PC-3 (cell line): ENCODE data around the gene AGO3. TPM values are rescaled to one million over a fixed set of nuclear protein-coding genes. Genes with fewer than 3 reads are reported as not detected.

Source experiments
- ATAC-seq: fragments of 200-7000 bp; cut with Tn5 transposase; 2 replicates; pipeline ENCODE4 v1.9.1; 2020; ENCODE audit warnings: mild to moderate bottlenecking, moderate library complexity
- BruUV-seq: library from RNA; stranded (reverse); fragments of 400-500 nt; replicated peaks from 2 replicates; lab custom pipeline; 2021; lab: Mats Ljungman, UMichigan
- CTCF ChIA-PET: fragments of 300-600 bp; sonication (Branson Sonifier 250); formaldehyde crosslinking; loops from one replicate; lab custom pipeline; 2022; ENCODE audit warnings: antibody characterized with exemption; lab: Charles Lee
- POLR2A ChIA-PET: fragments of 300-600 bp; sonication (Branson Sonifier 250); formaldehyde crosslinking; loops from one replicate; lab custom pipeline; 2022; ENCODE audit warnings: antibody characterized with exemption; ENCODE audit not compliant: unreplicated experiment; lab: Charles Lee
- DNase-seq: peaks from one replicate; pipeline ENCODE4 v3.0.0-alpha.2; 2015
- H2AFZ ChIP-seq: fragments of 300-600 bp; sonication (generic); 2 replicates; pipeline ENCODE4 v1.6.0; 2016; ENCODE audit warnings: antibody characterized with exemption, low read length
- H3F3A ChIP-seq: fragments of 300-600 bp; sonication (generic); one replicate; pipeline ENCODE4 v1.6.0; 2017; ENCODE audit warnings: antibody characterized with exemption, low read length, control low read depth, mild to moderate bottlenecking; ENCODE audit not compliant: unreplicated experiment
- H3K27ac ChIP-seq: fragments of 300-600 bp; sonication (generic); 2 replicates; pipeline ENCODE4 v1.5.1; 2016; ENCODE audit warnings: mild to moderate bottlenecking, low read length
- H3K27me3 ChIP-seq: fragments of 300-600 bp; sonication (generic); 2 replicates; pipeline ENCODE4 v1.6.1; 2016; ENCODE audit warnings: low read length, mixed read lengths
- H3K36me3 ChIP-seq: fragments of 300-600 bp; sonication (generic); 2 replicates; pipeline ENCODE4 v1.6.1; 2016; ENCODE audit warnings: low read depth, mixed run types, low read length, mixed read lengths
- H3K4me1 ChIP-seq: fragments of 300-600 bp; sonication (generic); 2 replicates; pipeline ENCODE4 v1.5.1; 2016; ENCODE audit warnings: low read length; ENCODE audit not compliant: insufficient read depth
- H3K4me2 ChIP-seq: fragments of 300-600 bp; sonication (generic); 2 replicates; pipeline ENCODE4 v1.6.0; 2016; ENCODE audit warnings: low read length
- H3K4me3 ChIP-seq: fragments of 300-600 bp; sonication (generic); 2 replicates; pipeline ENCODE4 v1.5.1; 2016; ENCODE audit warnings: mild to moderate bottlenecking, low read length, mixed read lengths
- H3K79me2 ChIP-seq: fragments of 300-600 bp; sonication (generic); 2 replicates; pipeline ENCODE4 v1.6.1; 2017; ENCODE audit warnings: low read length, mixed read lengths
- H3K9ac ChIP-seq: fragments of 300-600 bp; sonication (generic); 2 replicates; pipeline ENCODE4 v1.6.0; 2016; ENCODE audit warnings: mild to moderate bottlenecking, low read length
- H3K9me2 ChIP-seq: fragments of 300-600 bp; sonication (generic); replicated peaks from 2 replicates; pipeline ENCODE4 v1.6.1; 2016; ENCODE audit warnings: mixed run types, low read length, mixed read lengths
- H3K9me3 ChIP-seq: fragments of 300-600 bp; sonication (generic); 2 replicates; pipeline ENCODE4 v1.6.1; 2016; ENCODE audit warnings: low read length, mixed read lengths
- H4K20me1 ChIP-seq: fragments of 300-600 bp; sonication (generic); 2 replicates; pipeline ENCODE4 v1.6.1; 2016; ENCODE audit warnings: low read length, mixed read lengths
- EZH2 ChIP-seq: fragments of 300-600 bp; sonication (generic); IDR thresholded peaks from one replicate; pipeline ENCODE4 v1.6.1; 2017; ENCODE audit warnings: antibody characterized with exemption, mild to moderate bottlenecking, low read length; ENCODE audit not compliant: unreplicated experiment
- EZH2phosphoT487 ChIP-seq: fragments of 300-600 bp; sonication (generic); IDR thresholded peaks from 2 replicates; pipeline ENCODE4 v1.6.1; 2018; ENCODE audit warnings: mild to moderate bottlenecking, antibody characterized with exemption, low read length, borderline replicate concordance
- intact Hi-C: fragments of 100-400 bp; cut with micrococcal nuclease; formaldehyde crosslinking; loops from 2 replicates; pipeline ENCODE4 v1.9.0; 2023
- total RNA-seq: library from RNA; depleted of rRNA; stranded (reverse); fragments of >200 nt; gene quantifications from 2 replicates; pipeline ENCODE4 v1.2.3, GENCODE V29; 2014
- TF ChIP-seq, protein P1 (sequence below): fragments of 300-600 bp; sonication (generic); conservative IDR thresholded peaks from 2 replicates; pipeline ENCODE4 v1.5.1; 2017; ENCODE audit warnings: antibody characterized with exemption, low read depth, mild to moderate bottlenecking, low read length

Gene AGO3
- total RNA-seq, 1 experiment from 2014 or later = 17.7 TPM

DNA sequence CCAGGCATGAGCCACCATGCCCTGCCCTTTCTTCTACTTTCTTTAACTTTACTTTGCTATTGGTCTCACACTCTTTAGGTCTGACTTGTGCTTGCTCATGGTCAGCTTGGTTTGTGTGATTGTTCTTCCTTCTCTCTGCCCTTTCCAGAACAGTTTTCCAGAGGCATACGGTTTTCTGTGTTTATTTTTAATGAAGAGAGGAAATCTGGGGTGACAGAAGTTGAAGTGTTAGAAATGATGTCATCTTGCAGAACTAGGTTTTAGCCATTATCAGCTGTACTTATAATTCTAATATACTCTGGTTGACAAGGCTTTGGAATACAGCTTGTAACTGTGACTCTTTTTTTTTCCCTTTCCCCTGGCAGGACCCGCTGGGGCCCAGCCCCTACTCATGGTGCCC, 14.4 kb downstream of the AGO3 start:
- H4K20me1 ChIP-seq = peaks cover 5% of the 10 kb centered on the region; the same call in 1 of the 2 replicates
- ChIA-PET POLR2A (no interaction called here), CTCF (no interaction called here)
- DNase-seq (no peak), ATAC-seq (no peak)
- H3K27ac ChIP-seq = no peak overlapping the region
- H2AFZ ChIP-seq = no peak overlapping the region
- H3K27me3 ChIP-seq = no peaks in the 10 kb centered on the region
- no peaks in the 10 kb centered on the region for H3F3A ChIP-seq
- BruUV-seq = no TSS peak
- TF ChIP-seq EZH2 (no peak), EZH2phosphoT487 (no peak)
- TF ChIP-seq, protein P1, sequence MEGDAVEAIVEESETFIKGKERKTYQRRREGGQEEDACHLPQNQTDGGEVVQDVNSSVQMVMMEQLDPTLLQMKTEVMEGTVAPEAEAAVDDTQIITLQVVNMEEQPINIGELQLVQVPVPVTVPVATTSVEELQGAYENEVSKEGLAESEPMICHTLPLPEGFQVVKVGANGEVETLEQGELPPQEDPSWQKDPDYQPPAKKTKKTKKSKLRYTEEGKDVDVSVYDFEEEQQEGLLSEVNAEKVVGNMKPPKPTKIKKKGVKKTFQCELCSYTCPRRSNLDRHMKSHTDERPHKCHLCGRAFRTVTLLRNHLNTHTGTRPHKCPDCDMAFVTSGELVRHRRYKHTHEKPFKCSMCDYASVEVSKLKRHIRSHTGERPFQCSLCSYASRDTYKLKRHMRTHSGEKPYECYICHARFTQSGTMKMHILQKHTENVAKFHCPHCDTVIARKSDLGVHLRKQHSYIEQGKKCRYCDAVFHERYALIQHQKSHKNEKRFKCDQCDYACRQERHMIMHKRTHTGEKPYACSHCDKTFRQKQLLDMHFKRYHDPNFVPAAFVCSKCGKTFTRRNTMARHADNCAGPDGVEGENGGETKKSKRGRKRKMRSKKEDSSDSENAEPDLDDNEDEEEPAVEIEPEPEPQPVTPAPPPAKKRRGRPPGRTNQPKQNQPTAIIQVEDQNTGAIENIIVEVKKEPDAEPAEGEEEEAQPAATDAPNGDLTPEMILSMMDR = no peak
- H3K4me1 ChIP-seq = peaks cover 1% of the 10 kb centered on the region; the same call in 1 of the 2 replicates
- intact Hi-C loops = no loop called here
- H3K79me2 ChIP-seq = peaks cover 66% of the 10 kb centered on the region
- H3K36me3 ChIP-seq = no peaks in the 10 kb centered on the region
- H3K9ac ChIP-seq = no peak overlapping the region
- no peak overlapping the region for H3K4me2 ChIP-seq
- no peaks in the 10 kb centered on the region for H3K9me2 ChIP-seq
- H3K4me3 ChIP-seq = no peak overlapping the region
- no peaks in the 10 kb centered on the region for H3K9me3 ChIP-seq

DNA sequence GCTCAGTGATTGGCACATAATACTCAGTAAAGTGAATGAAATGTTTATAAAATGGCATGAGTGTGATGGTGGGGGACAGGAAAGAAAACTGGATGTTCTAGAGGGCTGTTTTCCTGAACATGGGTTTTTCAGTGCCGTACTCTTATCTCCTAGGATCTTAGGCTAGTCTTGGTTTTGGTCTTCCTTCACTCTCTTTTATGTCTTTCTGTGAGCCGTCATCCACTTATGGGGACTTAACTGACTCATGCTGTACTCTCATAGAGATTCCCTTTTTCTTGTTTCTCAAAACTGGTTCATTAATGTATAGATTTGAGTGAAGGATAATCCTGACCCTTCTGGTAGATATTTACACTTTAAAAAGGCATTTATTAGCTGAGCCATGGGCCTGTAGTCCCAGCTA, 16.6 kb downstream of the AGO3 start:
- Histone ChIP-seq H3K27ac (no peak overlapping the region), H4K20me1 (peaks cover 8% of the 10 kb centered on the region; the same call in 1 of the 2 replicates), H3K9me3 (no peaks in the 10 kb centered on the region), H3K9ac (no peak overlapping the region), H3K79me2 (peaks cover 44% of the 10 kb centered on the region), H3K4me2 (no peak overlapping the region), H3K4me1 (peaks cover 5% of the 10 kb centered on the region; the same call in 1 of the 2 replicates), H3K27me3 (no peaks in the 10 kb centered on the region), H3K9me2 (no peaks in the 10 kb centered on the region), H3K4me3 (no peak overlapping the region), H3F3A (no peaks in the 10 kb centered on the region), H3K36me3 (no peaks in the 10 kb centered on the region), H2AFZ (no peak overlapping the region)
- ATAC-seq (no peak), DNase-seq (no peak)
- ChIA-PET CTCF (no interaction called here), POLR2A (no interaction called here)
- no TSS peak for BruUV-seq
- intact Hi-C loops = no loop called here
- TF ChIP-seq EZH2phosphoT487 (no peak), EZH2 (no peak)
- TF ChIP-seq, protein P1 = no peak

DNA sequence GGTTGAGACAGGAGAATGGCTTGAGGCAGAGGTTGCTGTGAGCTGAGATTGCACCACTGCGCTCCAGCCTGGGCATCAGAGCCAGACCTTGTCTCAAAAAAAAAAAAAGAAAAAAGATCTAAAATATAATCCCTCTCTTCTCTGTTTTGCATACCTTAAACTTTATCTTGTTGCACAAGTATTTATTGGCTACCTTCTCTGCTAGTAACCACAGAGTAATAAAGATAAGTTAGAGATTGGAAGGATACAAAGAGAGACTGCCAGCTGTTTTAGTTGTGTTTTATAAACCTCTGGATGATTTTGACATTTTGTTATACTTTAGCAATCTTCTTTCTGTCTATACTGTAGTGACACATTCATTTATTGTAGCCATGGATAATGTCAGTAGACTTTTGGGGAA, 27.7 kb downstream of the AGO3 start:
- no peak for ATAC-seq
- H3K36me3 ChIP-seq = no peaks in the 10 kb centered on the region
- no TSS peak for BruUV-seq

More for the DNA sequence above, 27.7 kb downstream of the AGO3 start:
- POLR2A ChIA-PET = no interaction called here
- no peak overlapping the region for H3K9ac ChIP-seq
- no peaks in the 10 kb centered on the region for H3K27me3 ChIP-seq
- no peaks in the 10 kb centered on the region for H3F3A ChIP-seq
- TF ChIP-seq, protein P1 = no peak
- TF ChIP-seq EZH2 = no peak
- no peak for TF ChIP-seq EZH2phosphoT487
- no peak for DNase-seq
- intact Hi-C loops = no loop called here
- no peaks in the 10 kb centered on the region for H3K9me2 ChIP-seq
- H3K9me3 ChIP-seq = no peaks in the 10 kb centered on the region
- CTCF ChIA-PET = no interaction called here
- H3K4me3 ChIP-seq = no peak overlapping the region
- no peak overlapping the region for H2AFZ ChIP-seq
- no peaks in the 10 kb centered on the region for H4K20me1 ChIP-seq
- no peak overlapping the region for H3K4me2 ChIP-seq
- H3K27ac ChIP-seq = no peak overlapping the region
- no peaks in the 10 kb centered on the region for H3K4me1 ChIP-seq
- H3K79me2 ChIP-seq = no peaks in the 10 kb centered on the region
